IMR-90 (cell line): ENCODE measurements around the gene GALNT7. TPM values are rescaled to one million over a fixed set of nuclear protein-coding genes. Genes with fewer than 3 reads are reported as not detected.

Experiments
- ATAC-seq: fragments of 200-7000 bp; cut with Tn5 transposase; 2 replicates; pipeline ENCODE4 v1.9.1; 2020; ENCODE audit warnings: low read depth, mild to moderate bottlenecking, moderate library complexity
- BruUV-seq: library from RNA; stranded (reverse); fragments of 400-500 nt; replicated peaks from 2 replicates; lab custom pipeline; 2021; lab: Mats Ljungman, UMichigan
- CTCF ChIA-PET: fragments of 300-600 bp; formaldehyde crosslinking; extraction: SDS; loops from one replicate; lab custom pipeline; 2021; ENCODE audit warnings: antibody characterized with exemption; lab: Yijun Ruan, JAX
- POLR2A ChIA-PET: fragments of 300-600 bp; sonication (Branson Sonifier 250); formaldehyde crosslinking; loops from one replicate; lab custom pipeline; 2022; ENCODE audit warnings: antibody characterized with exemption; ENCODE audit not compliant: unreplicated experiment; lab: Charles Lee
- DNase-seq: peaks from one replicate; pipeline ENCODE4 v3.0.0; 2013
- H2AFZ ChIP-seq: replicated peaks from 2 replicates; pipeline ENCODE3; 2013; ENCODE audit warnings: low read length, mild to moderate bottlenecking; ENCODE audit not compliant: poor library complexity
- H2AK5ac ChIP-seq: 2 replicates; pipeline ENCODE4 v1.6.1; 2013; ENCODE audit warnings: low read depth, low read length, inconsistent platforms
- H2AK9ac ChIP-seq: replicated peaks from 2 replicates; pipeline ENCODE3; 2013; ENCODE audit warnings: mild to moderate bottlenecking, low read depth, low read length, moderate library complexity; ENCODE audit not compliant: poor library complexity
- H2BK120ac ChIP-seq: 2 replicates; pipeline ENCODE4 v1.6.1; 2013; ENCODE audit warnings: low read depth, low read length, inconsistent platforms
- H2BK15ac ChIP-seq: 3 replicates; pipeline ENCODE4 v1.6.1; 2013; ENCODE audit warnings: low read depth, low read length, inconsistent platforms
- H2BK20ac ChIP-seq: 2 replicates; pipeline ENCODE4 v1.6.1; 2013; ENCODE audit warnings: low read depth, mild to moderate bottlenecking, inconsistent platforms, low read length, moderate library complexity
- H2BK5ac ChIP-seq: 2 replicates; pipeline ENCODE4 v1.6.1; 2013; ENCODE audit warnings: mild to moderate bottlenecking, low read depth, low read length, inconsistent platforms; ENCODE audit not compliant: poor library complexity, severe bottlenecking
- H3K14ac ChIP-seq: replicated peaks from 2 replicates; pipeline ENCODE4 v1.6.1; 2013; ENCODE audit warnings: low read depth, low read length, inconsistent platforms
- H3K18ac ChIP-seq: 2 replicates; pipeline ENCODE4 v1.6.1; 2013; ENCODE audit warnings: low read depth, low read length, control low read depth
- H3K23ac ChIP-seq: 2 replicates; pipeline ENCODE4 v1.6.1; 2013; ENCODE audit warnings: low read depth, low read length, inconsistent platforms
- H3K27ac ChIP-seq: 2 replicates; pipeline ENCODE4 v1.5.1; 2013; ENCODE audit warnings: mild to moderate bottlenecking, control low read depth, low read length; ENCODE audit not compliant: insufficient read depth
- H3K27me3 ChIP-seq: 2 replicates; pipeline ENCODE4 v1.6.1; 2013; ENCODE audit warnings: low read length; ENCODE audit not compliant: control insufficient read depth, insufficient read depth
- H3K36me3 ChIP-seq: 2 replicates; pipeline ENCODE4 v1.6.1; 2013; ENCODE audit warnings: low read length, mixed read lengths; ENCODE audit not compliant: control insufficient read depth, insufficient read depth
- H3K4ac ChIP-seq: 2 replicates; pipeline ENCODE4 v1.6.1; 2013; ENCODE audit warnings: low read depth, low read length, inconsistent platforms
- H3K4me1 ChIP-seq: 2 replicates; pipeline ENCODE4 v1.6.1; 2013; ENCODE audit warnings: low read length, mixed read lengths; ENCODE audit not compliant: control insufficient read depth, insufficient read depth
- H3K4me2 ChIP-seq: 2 replicates; pipeline ENCODE4 v1.6.1; 2013; ENCODE audit warnings: low read depth, mild to moderate bottlenecking, control low read depth, low read length, moderate library complexity
- H3K4me3 ChIP-seq: 2 replicates; pipeline ENCODE4 v1.5.1; 2013; ENCODE audit warnings: low read depth, mild to moderate bottlenecking, control low read depth, low read length, moderate library complexity; ENCODE audit not compliant: insufficient read depth
- H3K56ac ChIP-seq: 2 replicates; pipeline ENCODE4 v1.6.1; 2013; ENCODE audit warnings: low read length, inconsistent platforms; ENCODE audit not compliant: insufficient read depth; ENCODE audit errors: extremely low read depth
- H3K79me1 ChIP-seq, 2 experiments: 2 replicates each; pipeline ENCODE4 v1.6.1; 2013; ENCODE audit warnings: low read length in 2 of 2, inconsistent platforms in 1 of 2, low read depth in 1 of 2
- H3K9ac ChIP-seq: 2 replicates; pipeline ENCODE4 v1.6.1; 2013; ENCODE audit warnings: low read depth, low read length, control low read depth
- H3K9me1 ChIP-seq: 2 replicates; pipeline ENCODE4 v1.6.1; 2013; ENCODE audit warnings: low read length, inconsistent platforms; ENCODE audit not compliant: insufficient read depth
- H3K9me3 ChIP-seq: 2 replicates; pipeline ENCODE4 v1.6.1; 2013; ENCODE audit warnings: low read length; ENCODE audit not compliant: control insufficient read depth, insufficient read depth
- H4K20me1 ChIP-seq: 2 replicates; pipeline ENCODE4 v1.6.1; 2013; ENCODE audit warnings: low read length, inconsistent platforms; ENCODE audit not compliant: insufficient read depth
- H4K5ac ChIP-seq: 2 replicates; pipeline ENCODE4 v1.6.1; 2013; ENCODE audit warnings: mild to moderate bottlenecking, low read depth, low read length, control low read depth
- H4K8ac ChIP-seq, 2 experiments: 2 replicates each; pipeline ENCODE4 v1.6.1; 2013; ENCODE audit warnings: low read depth in 2 of 2, low read length in 2 of 2, control low read depth in 1 of 2, inconsistent platforms in 1 of 2
- H4K91ac ChIP-seq: 2 replicates; pipeline ENCODE4 v1.6.1; 2013; ENCODE audit warnings: low read depth, low read length, inconsistent platforms; ENCODE audit not compliant: insufficient read depth
- BHLHE40 ChIP-seq: fragments of 150-350 bp; IDR thresholded peaks from 2 replicates; pipeline ENCODE4 v1.6.1; 2016; ENCODE audit warnings: mild to moderate bottlenecking, low read depth, low read length
- CEBPB ChIP-seq: IDR thresholded peaks from 2 replicates; pipeline ENCODE4 v1.6.1; 2012; ENCODE audit warnings: low read depth, low read length, improper control_type of control experiment
- CHD1 ChIP-seq: IDR thresholded peaks from 2 replicates; pipeline ENCODE4 v1.6.1; 2012; ENCODE audit warnings: low read depth, low read length, improper control_type of control experiment
- FOS ChIP-seq: fragments of 150-350 bp; IDR thresholded peaks from 2 replicates; pipeline ENCODE4 v1.6.1; 2016; ENCODE audit warnings: low read depth, low read length
- MAFK ChIP-seq: IDR thresholded peaks from 2 replicates; pipeline ENCODE4 v1.6.1; 2012; ENCODE audit warnings: low read depth, low read length, improper control_type of control experiment
- MAZ ChIP-seq: IDR thresholded peaks from 2 replicates; pipeline ENCODE4 v1.6.1; 2012; ENCODE audit warnings: low read depth, mild to moderate bottlenecking, low read length, improper control_type of control experiment, moderate library complexity, borderline replicate concordance
- MXI1 ChIP-seq: IDR thresholded peaks from 2 replicates; pipeline ENCODE4 v1.6.1; 2012; ENCODE audit warnings: low read depth, mild to moderate bottlenecking, low read length, moderate library complexity, borderline replicate concordance
- NFE2L2 ChIP-seq: fragments of 150-350 bp; IDR thresholded peaks from 2 replicates; pipeline ENCODE4 v1.6.1; 2016; ENCODE audit warnings: low read depth, mild to moderate bottlenecking, low read length
- POLR2A ChIP-seq: IDR thresholded peaks from 2 replicates; pipeline ENCODE4 v1.6.1; 2012; ENCODE audit warnings: mild to moderate bottlenecking, low read depth, low read length
- RAD21 ChIP-seq: IDR thresholded peaks from 2 replicates; pipeline ENCODE4 v1.6.1; 2012; ENCODE audit warnings: low read length, improper control_type of control experiment
- RCOR1 ChIP-seq: IDR thresholded peaks from 2 replicates; pipeline ENCODE4 v1.6.1; 2012; ENCODE audit warnings: mild to moderate bottlenecking, low read length, improper control_type of control experiment; ENCODE audit not compliant: insufficient replicate concordance
- RFX5 ChIP-seq: IDR thresholded peaks from 2 replicates; pipeline ENCODE4 v1.8.0; 2012; ENCODE audit warnings: low read depth, mild to moderate bottlenecking, low read length, moderate library complexity
- SMC3 ChIP-seq: fragments of 150-350 bp; IDR thresholded peaks from 2 replicates; pipeline ENCODE4 v1.6.1; 2016; ENCODE audit warnings: low read depth, mild to moderate bottlenecking, antibody characterized with exemption, low read length, moderate library complexity
- WGBS, 2 experiments: methylation state at CpG; one replicate each; pipeline versions ENCODE4 v1.1.5 to v1.1.7; 2013; ENCODE audit warnings: missing lambda C conversion rate in 2 of 2; ENCODE audit not compliant: insufficient read length in 1 of 2; ENCODE audit errors: extremely low coverage in 2 of 2; 5-methylcytosine and 5-hydroxymethylcytosine counted together
- dilution Hi-C: fragments of 300-500 bp; cut with HindIII; formaldehyde crosslinking; loops from one replicate; pipeline ENCODE4 v1.14.3; 2018; ENCODE audit warnings: low sequenced_read_pairs; ENCODE audit not compliant: unreplicated experiment
- in situ Hi-C: fragments of 300-500 bp; cut with MboI; formaldehyde crosslinking; loops from 3 replicates; pipeline ENCODE4 v1.14.3; 2019; ENCODE audit warnings: low sequenced_read_pairs, inconsistent platforms, mixed read lengths
- intact Hi-C: fragments of 100-400 bp; cut with micrococcal nuclease; formaldehyde crosslinking; loops from 2 replicates; pipeline ENCODE4 v1.10.0; 2022
- polyA plus RNA-seq, 3 experiments: library from polyadenylated mRNA; depleted of rRNA; stranded (reverse); fragments of >200 nt; gene quantifications; 2 replicates each; pipeline ENCODE4 v1.2.3, GENCODE V29; 2012; ENCODE audit warnings: low replicate concordance in 1 of 3
- total RNA-seq: library from RNA; depleted of rRNA; stranded (reverse); fragments of >200 nt; gene quantifications from 2 replicates; pipeline ENCODE4 v1.2.3, GENCODE V29; 2012
- TF ChIP-seq, protein P1 (sequence below): conservative IDR thresholded peaks from 2 replicates; pipeline ENCODE4 v1.5.1; 2012; ENCODE audit warnings: mild to moderate bottlenecking, low read depth, low read length, improper control_type of control experiment
- TF ChIP-seq, protein P2 (sequence below): fragments of 150-350 bp; IDR thresholded peaks from 2 replicates; pipeline ENCODE4 v1.6.1; 2017; ENCODE audit warnings: mild to moderate bottlenecking, antibody characterized with exemption, low read length, low read depth
- TF ChIP-seq, protein P3 (sequence below): fragments of 150-350 bp; IDR thresholded peaks from 2 replicates; pipeline ENCODE4 v1.6.1; 2016; ENCODE audit warnings: low read depth, mild to moderate bottlenecking, low read length, moderate library complexity, borderline replicate concordance

GALNT7 gene
- total and polyA plus RNA-seq, 2 of the 4 experiments (the other 2 are of a cell fraction): 19.1 to 31.2 TPM

DNA sequence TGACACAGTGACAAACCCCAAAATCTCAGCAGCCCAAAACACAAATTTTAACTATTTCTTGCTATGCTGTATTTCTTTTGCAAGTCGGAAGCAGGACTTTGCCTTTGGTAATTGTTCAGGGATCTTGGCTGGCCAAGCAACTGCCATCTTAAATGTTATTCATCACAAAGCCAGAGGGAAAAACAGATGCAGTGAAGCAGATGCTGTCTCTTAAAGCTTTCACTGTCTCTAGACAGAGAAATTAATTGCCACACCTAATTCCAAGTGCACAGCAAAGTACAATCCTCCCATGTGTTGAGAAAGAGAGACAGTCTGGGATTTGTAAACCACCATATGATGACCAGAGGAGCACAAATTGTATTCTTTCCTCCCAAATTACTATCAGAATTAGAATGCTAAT is 30.0 kb upstream of the GALNT7 start:
- in situ Hi-C loops: no loop called here
- H3K9ac ChIP-seq: no peak overlapping the region

More for the DNA sequence above, 30.0 kb upstream of the GALNT7 start:
- Histone ChIP-seq H3K23ac (no peak overlapping the region), H4K5ac (no peak overlapping the region), H4K8ac (no peak overlapping the region), H2AFZ (no peak overlapping the region), H4K20me1 (no peaks in the 10 kb centered on the region), H3K4me2 (no peak overlapping the region), H3K4me1 (no peaks in the 10 kb centered on the region), H3K9me3 (no peaks in the 10 kb centered on the region), H3K4ac (no peak overlapping the region), H3K9me1 (no peaks in the 10 kb centered on the region), H3K27me3 (no peaks in the 10 kb centered on the region; the same call in 1 of the 2 replicates), H2BK20ac (no peak overlapping the region), H3K56ac (no peak overlapping the region), H2AK9ac (no peak overlapping the region), H4K91ac (no peak overlapping the region), H3K14ac (no peak overlapping the region), H2BK120ac (no peak overlapping the region), H3K27ac (no peak overlapping the region), H2BK15ac (no peak overlapping the region), H2BK5ac (no peak overlapping the region), H3K4me3 (no peak overlapping the region), H2AK5ac (no peak overlapping the region), H3K79me1 (no peaks in the 10 kb centered on the region), H3K36me3 (no peaks in the 10 kb centered on the region), H3K18ac (no peak overlapping the region)
- WGBS, 2 experiments: no CpG with 5 or more reads among the region's 1 CpG
- intact Hi-C loops (no loop called here), dilution Hi-C loops (no loop called here)
- ChIA-PET CTCF (no interaction called here), POLR2A (no interaction called here)
- no peak for TF ChIP-seq BHLHE40
- no peak for TF ChIP-seq RFX5
- TF ChIP-seq, protein P1, sequence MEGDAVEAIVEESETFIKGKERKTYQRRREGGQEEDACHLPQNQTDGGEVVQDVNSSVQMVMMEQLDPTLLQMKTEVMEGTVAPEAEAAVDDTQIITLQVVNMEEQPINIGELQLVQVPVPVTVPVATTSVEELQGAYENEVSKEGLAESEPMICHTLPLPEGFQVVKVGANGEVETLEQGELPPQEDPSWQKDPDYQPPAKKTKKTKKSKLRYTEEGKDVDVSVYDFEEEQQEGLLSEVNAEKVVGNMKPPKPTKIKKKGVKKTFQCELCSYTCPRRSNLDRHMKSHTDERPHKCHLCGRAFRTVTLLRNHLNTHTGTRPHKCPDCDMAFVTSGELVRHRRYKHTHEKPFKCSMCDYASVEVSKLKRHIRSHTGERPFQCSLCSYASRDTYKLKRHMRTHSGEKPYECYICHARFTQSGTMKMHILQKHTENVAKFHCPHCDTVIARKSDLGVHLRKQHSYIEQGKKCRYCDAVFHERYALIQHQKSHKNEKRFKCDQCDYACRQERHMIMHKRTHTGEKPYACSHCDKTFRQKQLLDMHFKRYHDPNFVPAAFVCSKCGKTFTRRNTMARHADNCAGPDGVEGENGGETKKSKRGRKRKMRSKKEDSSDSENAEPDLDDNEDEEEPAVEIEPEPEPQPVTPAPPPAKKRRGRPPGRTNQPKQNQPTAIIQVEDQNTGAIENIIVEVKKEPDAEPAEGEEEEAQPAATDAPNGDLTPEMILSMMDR: no peak
- no peak for TF ChIP-seq MAFK
- no peak for TF ChIP-seq CEBPB
- TF ChIP-seq RAD21: no peak
- TF ChIP-seq SMC3: no peak
- TF ChIP-seq RCOR1: no peak
- no peak for TF ChIP-seq POLR2A
- no peak for TF ChIP-seq NFE2L2
- no peak for TF ChIP-seq CHD1
- no peak for TF ChIP-seq MAZ
- TF ChIP-seq MXI1: no peak
- TF ChIP-seq, protein P2, sequence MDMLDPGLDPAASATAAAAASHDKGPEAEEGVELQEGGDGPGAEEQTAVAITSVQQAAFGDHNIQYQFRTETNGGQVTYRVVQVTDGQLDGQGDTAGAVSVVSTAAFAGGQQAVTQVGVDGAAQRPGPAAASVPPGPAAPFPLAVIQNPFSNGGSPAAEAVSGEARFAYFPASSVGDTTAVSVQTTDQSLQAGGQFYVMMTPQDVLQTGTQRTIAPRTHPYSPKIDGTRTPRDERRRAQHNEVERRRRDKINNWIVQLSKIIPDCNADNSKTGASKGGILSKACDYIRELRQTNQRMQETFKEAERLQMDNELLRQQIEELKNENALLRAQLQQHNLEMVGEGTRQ: no peak
- TF ChIP-seq, protein P3, sequence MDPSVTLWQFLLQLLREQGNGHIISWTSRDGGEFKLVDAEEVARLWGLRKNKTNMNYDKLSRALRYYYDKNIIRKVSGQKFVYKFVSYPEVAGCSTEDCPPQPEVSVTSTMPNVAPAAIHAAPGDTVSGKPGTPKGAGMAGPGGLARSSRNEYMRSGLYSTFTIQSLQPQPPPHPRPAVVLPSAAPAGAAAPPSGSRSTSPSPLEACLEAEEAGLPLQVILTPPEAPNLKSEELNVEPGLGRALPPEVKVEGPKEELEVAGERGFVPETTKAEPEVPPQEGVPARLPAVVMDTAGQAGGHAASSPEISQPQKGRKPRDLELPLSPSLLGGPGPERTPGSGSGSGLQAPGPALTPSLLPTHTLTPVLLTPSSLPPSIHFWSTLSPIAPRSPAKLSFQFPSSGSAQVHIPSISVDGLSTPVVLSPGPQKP: no peak
- no peak for TF ChIP-seq FOS
- DNase-seq (no peak), ATAC-seq (no peak)
- BruUV-seq: no TSS peak
